Thyroid gland (tissue), 4 donors: ENCODE data around the gene TIMM8A. TPM values are rescaled to one million over a fixed set of nuclear protein-coding genes. Genes with fewer than 3 reads are reported as not detected.

Source experiments
- DNase-seq, 2 donors: peaks; one replicate each; pipeline ENCODE4 v3.0.0-alpha.2; 2019
- H3K27ac ChIP-seq, 3 donors: fragments of 200-600 bp; sonication (generic); 1 replicate in 2 of 3; 2 replicates in 1 of 3; pipeline ENCODE4 v1.5.1; 2016 to 2019; ENCODE audit warnings: mild to moderate bottlenecking in 1 of 3, moderate library complexity in 1 of 3
- H3K27me3 ChIP-seq: fragments of 200-600 bp; sonication (generic); one replicate; pipeline ENCODE4 v1.5.1; 2019
- H3K36me3 ChIP-seq, 2 donors: fragments of 200-600 bp; sonication (generic); one replicate each; pipeline ENCODE4 v1.5.1; 2016 to 2019
- H3K4me1 ChIP-seq, 2 donors: fragments of 200-600 bp; sonication (generic); one replicate each; pipeline ENCODE4 v1.5.1; 2017 to 2019
- H3K4me3 ChIP-seq, 3 donors: fragments of 200-600 bp; sonication (generic); replicated peaks in 1 of 3; 1 replicate in 2 of 3; 2 replicates in 1 of 3; pipeline ENCODE4 v1.5.1; 2016; ENCODE audit warnings: mild to moderate bottlenecking in 1 of 3
- H3K9me3 ChIP-seq: fragments of 200-600 bp; sonication (generic); one replicate; pipeline ENCODE4 v1.5.1; 2017
- CTCF ChIP-seq, 6 experiments: fragments of 200-600 bp in 3 of 6; fragments of 450-650 bp in 3 of 6; sonication (generic) in 3 of 6; IDR thresholded peaks; one replicate each; pipeline ENCODE4 v1.5.1; 2016 to 2019; ENCODE audit warnings: antibody characterized with exemption in 6 of 6, mild to moderate bottlenecking in 2 of 6, inconsistent platforms in 1 of 6, moderate library complexity in 1 of 6
- POLR2A ChIP-seq, 2 donors: fragments of 450-650 bp; IDR thresholded peaks; one replicate each; pipeline ENCODE4 v1.6.1; 2017; ENCODE audit warnings: antibody characterized with exemption in 2 of 2, mild to moderate bottlenecking in 2 of 2, moderate library complexity in 1 of 2
- WGBS, 2 donors: methylation state at CpG; one replicate each; pipeline ENCODE4 v1.1.5; 2017; 5-methylcytosine and 5-hydroxymethylcytosine counted together
- intact Hi-C: fragments of 100-400 bp; cut with DNase I; formaldehyde crosslinking; loops from one replicate; pipeline ENCODE4 v1.15.1; 2023
- total RNA-seq, 4 donors: library from RNA; depleted of rRNA; stranded (reverse); fragments of >200 nt; gene quantifications; one replicate each; pipeline ENCODE4 v1.2.3, GENCODE V29; 2016

Gene TIMM8A
- total RNA-seq, 4 donors from 2014 or later: 3.9 to 6.4 (median 4.9) TPM

- Histone ChIP-seq H3K27ac (no peak overlapping the region), H3K36me3 (no peaks in the 10 kb centered on the region), H3K27me3 (peaks cover 2% of the 10 kb centered on the region), H3K4me3 (no peak overlapping the region), H3K4me1 (no peaks in the 10 kb centered on the region), H3K9me3 (no peaks in the 10 kb centered on the region)
- TF ChIP-seq CTCF (IDR thresholded peaks at IDR 0.05): no peak
- TF ChIP-seq POLR2A (IDR thresholded peaks at IDR 0.05): no peak
- no peak for DNase-seq
- intact Hi-C loops: no loop called here
- WGBS, 2 donors: 57 to 69% methylated on average over 3 of the region's 3 CpGs
These were observed 22.5 kb upstream of the TIMM8A start for GRCh38 chrX:101370888-101371504.

GRCh38 chrX:101369687-101370086 is 21.1 kb upstream of the TIMM8A start:
- no peak for TF ChIP-seq CTCF (IDR thresholded peaks at IDR 0.05)
- no peak for TF ChIP-seq POLR2A (IDR thresholded peaks at IDR 0.05)
- Histone ChIP-seq H3K9me3 (no peaks in the 10 kb centered on the region), H3K4me3 (no peak overlapping the region), H3K27me3 (peaks cover 4% of the 10 kb centered on the region), H3K27ac (no peak overlapping the region), H3K36me3 (no peaks in the 10 kb centered on the region), H3K4me1 (no peaks in the 10 kb centered on the region)
- intact Hi-C loops: no loop called here
- DNase-seq: no peak
- 74 to 79% methylated on average over 6 of the region's 6 CpGs for WGBS, 2 donors

- Histone ChIP-seq H3K9me3 (no peaks in the 10 kb centered on the region), H3K4me3 (no peak overlapping the region)
- TF ChIP-seq POLR2A (IDR thresholded peaks at IDR 0.05) (no peak), CTCF (IDR thresholded peaks at IDR 0.05) (no peak)
These were observed 20.3 kb upstream of the TIMM8A start for GRCh38 chrX:101368800-101369199.

GRCh38 chrX:101365301-101365795 is 16.8 kb upstream of the TIMM8A start:
- Histone ChIP-seq H3K27ac (no peak overlapping the region), H3K27me3 (peaks cover 4% of the 10 kb centered on the region), H3K9me3 (no peaks in the 10 kb centered on the region), H3K36me3 (no peaks in the 10 kb centered on the region), H3K4me3 (no peak overlapping the region), H3K4me1 (no peaks in the 10 kb centered on the region)
- intact Hi-C loops: no loop called here
- 89 to 93% methylated on average over 1 of the region's 1 CpG for WGBS, 2 donors
- no peak for DNase-seq
- no peak for TF ChIP-seq POLR2A (IDR thresholded peaks at IDR 0.05)
- TF ChIP-seq CTCF (IDR thresholded peaks at IDR 0.05): no peak

More at GRCh38 chrX:101368800-101369199, 20.3 kb upstream of the TIMM8A start:
- no peak for DNase-seq
- no peak overlapping the region for H3K27ac ChIP-seq
- peaks cover 4% of the 10 kb centered on the region for H3K27me3 ChIP-seq
- H3K36me3 ChIP-seq: no peaks in the 10 kb centered on the region
- no peaks in the 10 kb centered on the region for H3K4me1 ChIP-seq
- intact Hi-C loops: no loop called here

- DNase-seq: no peak
- Histone ChIP-seq H3K4me1 (no peaks in the 10 kb centered on the region), H3K9me3 (no peaks in the 10 kb centered on the region), H3K36me3 (no peaks in the 10 kb centered on the region), H3K27me3 (peaks cover 4% of the 10 kb centered on the region), H3K27ac (no peak overlapping the region), H3K4me3 (no peak overlapping the region)
- TF ChIP-seq POLR2A (IDR thresholded peaks at IDR 0.05) (no peak), CTCF (IDR thresholded peaks at IDR 0.05) (no peak)
- intact Hi-C loops: no loop called here
These were observed 14.2 kb upstream of the TIMM8A start for GRCh38 chrX:101362757-101363156.
